GM12865 (cell line): ENCODE data around the gene TNFAIP6.

Source experiments
- DNase-seq: peaks from one replicate; pipeline ENCODE4 v3.0.0; 2010; ENCODE audit warnings: low read depth
- H3K4me3 ChIP-seq: 2 replicates; pipeline ENCODE4 v1.5.1; 2011; ENCODE audit warnings: mild to moderate bottlenecking, low read depth, low read length, control low read depth
- CTCF ChIP-seq: IDR thresholded peaks from 2 replicates; pipeline ENCODE4 v1.5.1; 2011; ENCODE audit warnings: low read length, control low read depth, low read depth, inconsistent platforms; ENCODE audit not compliant: insufficient read depth; ENCODE audit errors: missing control alignments

The TNFAIP6 gene

GRCh38 chr2:151347294-151347693, 10.1 kb upstream of the TNFAIP6 start:
- TF ChIP-seq CTCF: no peak
- DNase-seq: no peak
- H3K4me3 ChIP-seq: no peak overlapping the region

- DNase-seq: no peak
- no peak overlapping the region for H3K4me3 ChIP-seq
- TF ChIP-seq CTCF: no peak
Observed at GRCh38 chr2:151347906-151348305, 9.5 kb upstream of the TNFAIP6 start.

GRCh38 chr2:151350579-151351195, 6.7 kb upstream of the TNFAIP6 start:
- H3K4me3 ChIP-seq: no peak overlapping the region
- TF ChIP-seq CTCF: no peak
- DNase-seq: no peak

- H3K4me3 ChIP-seq: no peak overlapping the region
- TF ChIP-seq CTCF: no peak
- no peak for DNase-seq
Observed at GRCh38 chr2:151353995-151354394, 3.4 kb upstream of the TNFAIP6 start.

GRCh38 chr2:151354807-151355206, 2.6 kb upstream of the TNFAIP6 start:
- H3K4me3 ChIP-seq: no peak overlapping the region
- TF ChIP-seq CTCF: no peak
- DNase-seq: no peak

- H3K4me3 ChIP-seq: no peak overlapping the region
- TF ChIP-seq CTCF: no peak
- DNase-seq: no peak
Observed at GRCh38 chr2:151358166-151358970, 976 bp downstream of the TNFAIP6 start.
